Skin epidermis (tissue), 12 donors: ENCODE measurements around the gene DCC.

Experiments
- H3K27ac ChIP-seq, 21 experiments: fragments of 200-600 bp; sonication (generic) in 11 of 21; one replicate each; pipeline ENCODE4 v1.5.0; 2020; ENCODE audit warnings: mild to moderate bottlenecking in 3 of 21, inconsistent platforms in 2 of 21, moderate library complexity in 2 of 21
- H3K4me3 ChIP-seq, 7 experiments: fragments of 200-600 bp; sonication (generic) in 2 of 7; one replicate each; pipeline ENCODE4 v1.5.0; 2020; ENCODE audit warnings: inconsistent platforms in 2 of 7, mild to moderate bottlenecking in 2 of 7, moderate library complexity in 1 of 7

DCC gene

GRCh38 chr18:52953387-52953786 lies 613.4 kb downstream of the DCC start:
- no peak overlapping the region for H3K27ac ChIP-seq
- H3K4me3 ChIP-seq = no peak overlapping the region

- Histone ChIP-seq H3K4me3 (no peak overlapping the region), H3K27ac (no peak overlapping the region)
Observed at GRCh38 chr18:52963481-52963880, 623.5 kb downstream of the DCC start.

- H3K27ac ChIP-seq = no peak overlapping the region
Observed at GRCh38 chr18:52970686-52971085, 630.7 kb downstream of the DCC start.

GRCh38 chr18:52971097-52971496 lies 631.1 kb downstream of the DCC start:
- H3K27ac ChIP-seq = no peak overlapping the region
- no peak overlapping the region for H3K4me3 ChIP-seq

More at GRCh38 chr18:52970686-52971085, 630.7 kb downstream of the DCC start:
- H3K4me3 ChIP-seq = no peak overlapping the region

- Histone ChIP-seq H3K4me3 (no peak overlapping the region), H3K27ac (no peak overlapping the region)
Observed at GRCh38 chr18:52979892-52980291, 639.9 kb downstream of the DCC start.

- H3K4me3 ChIP-seq = no peak overlapping the region
- H3K27ac ChIP-seq = no peak overlapping the region
Observed at GRCh38 chr18:52991246-52991645, 651.2 kb downstream of the DCC start.

GRCh38 chr18:52992041-52992440 lies 652.0 kb downstream of the DCC start:
- H3K27ac ChIP-seq = no peak overlapping the region
- H3K4me3 ChIP-seq = no peak overlapping the region

GRCh38 chr18:52995875-52996274 lies 655.9 kb downstream of the DCC start:
- no peak overlapping the region for H3K4me3 ChIP-seq

GRCh38 chr18:52999633-53000032 lies 659.6 kb downstream of the DCC start:
- Histone ChIP-seq H3K27ac (no peak overlapping the region), H3K4me3 (no peak overlapping the region)

More at GRCh38 chr18:52995875-52996274, 655.9 kb downstream of the DCC start:
- no peak overlapping the region for H3K27ac ChIP-seq

- H3K27ac ChIP-seq = no peak overlapping the region
Observed at GRCh38 chr18:53004798-53005197, 664.8 kb downstream of the DCC start.

GRCh38 chr18:53018791-53019190 lies 678.8 kb downstream of the DCC start:
- Histone ChIP-seq H3K4me3 (no peak overlapping the region), H3K27ac (no peak overlapping the region)

More at GRCh38 chr18:53004798-53005197, 664.8 kb downstream of the DCC start:
- H3K4me3 ChIP-seq = no peak overlapping the region

- Histone ChIP-seq H3K27ac (no peak overlapping the region), H3K4me3 (no peak overlapping the region)
Observed at GRCh38 chr18:53025247-53025646, 685.2 kb downstream of the DCC start.

- no peak overlapping the region for H3K4me3 ChIP-seq
Observed at GRCh38 chr18:53028565-53028964, 688.6 kb downstream of the DCC start.

GRCh38 chr18:53033128-53033527 lies 693.1 kb downstream of the DCC start:
- Histone ChIP-seq H3K4me3 (no peak overlapping the region), H3K27ac (no peak overlapping the region)

More at GRCh38 chr18:53028565-53028964, 688.6 kb downstream of the DCC start:
- no peak overlapping the region for H3K27ac ChIP-seq

GRCh38 chr18:53038608-53039007 lies 698.6 kb downstream of the DCC start:
- Histone ChIP-seq H3K4me3 (no peak overlapping the region), H3K27ac (no peak overlapping the region)

- no peak overlapping the region for H3K4me3 ChIP-seq
- H3K27ac ChIP-seq = no peak overlapping the region
Observed at GRCh38 chr18:53040286-53040685, 700.3 kb downstream of the DCC start.

GRCh38 chr18:53056064-53056463 lies 716.1 kb downstream of the DCC start:
- Histone ChIP-seq H3K27ac (no peak overlapping the region), H3K4me3 (no peak overlapping the region)

- H3K27ac ChIP-seq = no peak overlapping the region
- no peak overlapping the region for H3K4me3 ChIP-seq
Observed at GRCh38 chr18:53070788-53071187, 730.8 kb downstream of the DCC start.

- Histone ChIP-seq H3K27ac (no peak overlapping the region), H3K4me3 (no peak overlapping the region)
Observed at GRCh38 chr18:53080687-53081086, 740.7 kb downstream of the DCC start.

- no peak overlapping the region for H3K4me3 ChIP-seq
Observed at GRCh38 chr18:53093636-53094035, 753.6 kb downstream of the DCC start.

GRCh38 chr18:53101536-53102105 lies 761.6 kb downstream of the DCC start:
- Histone ChIP-seq H3K4me3 (no peak overlapping the region), H3K27ac (no peak overlapping the region)

More at GRCh38 chr18:53093636-53094035, 753.6 kb downstream of the DCC start:
- no peak overlapping the region for H3K27ac ChIP-seq

- no peak overlapping the region for H3K27ac ChIP-seq
Observed at GRCh38 chr18:53114441-53114840, 774.4 kb downstream of the DCC start.

More at GRCh38 chr18:53114441-53114840, 774.4 kb downstream of the DCC start:
- no peak overlapping the region for H3K4me3 ChIP-seq
